Sigmoid colon (tissue), 7 donors: ENCODE measurements around the gene KRCC1. TPM values are rescaled to one million over a fixed set of nuclear protein-coding genes. Genes with fewer than 3 reads are reported as not detected.
A peak's percentile ranks its signal among the peaks of the same experiment; 100 is the strongest.

Source experiments
- DNase-seq: peaks from one replicate; pipeline ENCODE4 v3.0.0-alpha.2; 2019
- H3K27ac ChIP-seq, 4 donors: fragments of 200-600 bp; sonication (generic); one replicate each; pipeline ENCODE4 v1.5.1; 2016 to 2019; ENCODE audit warnings: mild to moderate bottlenecking in 1 of 4
- H3K27me3 ChIP-seq, 3 donors: fragments of 200-600 bp; sonication (generic); one replicate each; pipeline ENCODE4 v1.5.1; 2019; ENCODE audit warnings: mild to moderate bottlenecking in 1 of 3
- H3K36me3 ChIP-seq, 4 donors: fragments of 200-600 bp; sonication (generic); one replicate each; pipeline ENCODE4 v1.5.1; 2016 to 2019
- H3K4me1 ChIP-seq, 4 donors: fragments of 200-600 bp; sonication (generic); one replicate each; pipeline ENCODE4 v1.5.1; 2017 to 2019
- H3K4me3 ChIP-seq, 4 donors: fragments of 200-600 bp; sonication (generic); one replicate each; pipeline ENCODE4 v1.5.1; 2017 to 2019; ENCODE audit warnings: mild to moderate bottlenecking in 2 of 4, moderate library complexity in 1 of 4
- H3K9me3 ChIP-seq, 4 donors: fragments of 200-600 bp in 3 of 4; sonication (generic) in 3 of 4; one replicate each; pipeline versions ENCODE4 v1.5.1 to v1.6.1; 2013 to 2019
- CTCF ChIP-seq, 4 experiments: fragments of 450-650 bp in 3 of 4; fragments of 200-600 bp in 1 of 4; IDR thresholded peaks; one replicate each; pipeline ENCODE4 v1.5.1; 2016 to 2019; ENCODE audit warnings: antibody characterized with exemption in 4 of 4, mild to moderate bottlenecking in 3 of 4, moderate library complexity in 2 of 4
- EP300 ChIP-seq, 4 donors: sonication (generic); formaldehyde crosslinking; IDR thresholded peaks; one replicate each; pipeline ENCODE4 v1.6.1; 2017; ENCODE audit warnings: antibody characterized with exemption in 4 of 4
- POLR2A ChIP-seq, 2 donors: fragments of 450-650 bp; IDR thresholded peaks; one replicate each; pipeline ENCODE4 v1.6.1; 2016; ENCODE audit warnings: antibody characterized with exemption in 2 of 2, mild to moderate bottlenecking in 2 of 2, moderate library complexity in 2 of 2
- POLR2AphosphoS5 ChIP-seq, 4 donors: sonication (generic); formaldehyde crosslinking; IDR thresholded peaks; one replicate each; pipeline ENCODE4 v1.6.1; 2017; ENCODE audit warnings: antibody characterized with exemption in 4 of 4
- WGBS, 2 donors: extraction: QIAGEN DNeasy Blood & Tissue Kit; methylation state at CpG; one replicate each; pipeline ENCODE4 v1.1.7; 2013; 5-methylcytosine and 5-hydroxymethylcytosine counted together
- intact Hi-C: fragments of 100-400 bp; cut with DNase I; formaldehyde crosslinking; loops from one replicate; pipeline ENCODE4 v1.15.1; 2023
- polyA plus RNA-seq, 3 donors: library from polyadenylated mRNA; stranded (reverse); fragments of 200-250 nt; gene quantifications; one replicate each; pipeline ENCODE4 v1.2.3, GENCODE V29; 2013
- total RNA-seq, 4 donors: library from RNA; depleted of rRNA; stranded (reverse); fragments of >200 nt; gene quantifications; one replicate each; pipeline ENCODE4 v1.1.0, GENCODE V29; 2016
- donor health status: healthy with polysubstance abuse.
- donor health status: Bipolar disorder and iron deficiency.
- donor health status: healthy.

Gene KRCC1
- total and polyA plus RNA-seq, 7 donors: 27.7 to 129 (median 44.6) TPM

GRCh38 chr2:88081924-88082608 is 26.5 kb upstream of the KRCC1 start:
- peaks cover 0 to 22% (median 0%) of the 10 kb centered on the region in 4 donors for H3K36me3 ChIP-seq
- H3K27me3 ChIP-seq: no peaks in the 10 kb centered on the region
- no peak for DNase-seq
- TF ChIP-seq POLR2AphosphoS5 (IDR thresholded peaks at IDR 0.05): no peak
- intact Hi-C loops: no loop called here
- H3K27ac ChIP-seq: peak overlapping the region in 1 of 4 donors; percentile 11
- no peak overlapping the region for H3K4me3 ChIP-seq
- WGBS, 2 donors: 86 to 91% methylated on average over 4 of the region's 4 CpGs
- peaks cover 0 to 27% (median 12%) of the 10 kb centered on the region in 4 donors for H3K4me1 ChIP-seq
- H3K9me3 ChIP-seq: no peaks in the 10 kb centered on the region

- H3K4me3 ChIP-seq: no peak overlapping the region
- H3K4me1 ChIP-seq: peaks cover 0 to 33% (median 14%) of the 10 kb centered on the region in 4 donors
- peaks cover 0 to 12% (median 0%) of the 10 kb centered on the region in 4 donors for H3K36me3 ChIP-seq
- no peak for DNase-seq
- intact Hi-C loops: no loop called here
- H3K27ac ChIP-seq: no peak overlapping the region
- WGBS, 2 donors: 85 to 90% methylated on average over 2 of the region's 2 CpGs
- H3K27me3 ChIP-seq: no peaks in the 10 kb centered on the region
- H3K9me3 ChIP-seq: no peaks in the 10 kb centered on the region
- no peak for TF ChIP-seq EP300 (IDR thresholded peaks at IDR 0.05)
- TF ChIP-seq POLR2AphosphoS5 (IDR thresholded peaks at IDR 0.05): no peak
- TF ChIP-seq CTCF (IDR thresholded peaks at IDR 0.05): no peak
- TF ChIP-seq POLR2A (IDR thresholded peaks at IDR 0.05): no peak
Measured at GRCh38 chr2:88080545-88080944, 25.0 kb upstream of the KRCC1 start.

DNA sequence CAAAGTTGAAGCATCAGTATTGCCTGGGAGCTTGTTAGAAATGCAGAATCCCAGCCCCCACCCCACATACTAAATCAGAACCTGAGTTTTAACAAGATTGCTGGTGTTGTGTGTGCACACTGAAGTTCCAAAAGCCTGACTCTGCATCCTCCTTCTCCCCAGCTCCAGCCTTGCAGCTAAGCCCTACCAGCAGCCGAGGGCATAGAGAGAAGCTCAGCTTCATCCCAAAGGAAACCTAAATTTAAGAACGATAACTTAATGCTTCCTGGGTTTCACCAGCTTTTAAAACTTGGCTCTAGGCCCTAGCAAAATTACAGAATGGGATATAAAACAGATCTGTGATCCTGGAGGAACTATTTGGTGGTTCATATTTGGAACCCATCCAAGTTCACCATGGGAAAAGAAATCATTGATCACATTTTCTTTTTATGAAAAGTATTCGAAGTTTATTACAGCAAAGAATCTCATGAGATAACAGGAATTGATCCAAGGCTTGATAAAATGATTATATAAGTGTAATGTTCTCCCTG is 23.1 kb upstream of the KRCC1 start:
- WGBS, 2 donors: 28 to 65% methylated on average over 3 of the region's 3 CpGs
- no peaks in the 10 kb centered on the region for H3K9me3 ChIP-seq
- intact Hi-C loops: no loop called here
- peaks cover 0 to 36% (median 18%) of the 10 kb centered on the region in 4 donors for H3K4me1 ChIP-seq
- H3K27ac ChIP-seq: peak overlapping the region in 2 of 4 donors; percentile 69 to 77
- no peaks in the 10 kb centered on the region for H3K36me3 ChIP-seq
- H3K4me3 ChIP-seq: no peak overlapping the region
- DNase-seq: no peak
- H3K27me3 ChIP-seq: no peaks in the 10 kb centered on the region
- TF ChIP-seq POLR2AphosphoS5 (IDR thresholded peaks at IDR 0.05) (no peak), EP300 (IDR thresholded peaks at IDR 0.05) (no peak), POLR2A (IDR thresholded peaks at IDR 0.05) (no peak), CTCF (IDR thresholded peaks at IDR 0.05) (no peak)

GRCh38 chr2:88077080-88077479 is 21.5 kb upstream of the KRCC1 start:
- no peak for TF ChIP-seq EP300 (IDR thresholded peaks at IDR 0.05)
- TF ChIP-seq CTCF (IDR thresholded peaks at IDR 0.05): no peak
- TF ChIP-seq POLR2A (IDR thresholded peaks at IDR 0.05): no peak
- TF ChIP-seq POLR2AphosphoS5 (IDR thresholded peaks at IDR 0.05): no peak
- DNase-seq: no peak
- H3K27ac ChIP-seq: peak overlapping the region in 3 of 4 donors; percentile 53 to 77 (median 69)
- no peak overlapping the region for H3K4me3 ChIP-seq
- H3K9me3 ChIP-seq: no peaks in the 10 kb centered on the region
- WGBS, 2 donors: 82 to 90% methylated on average over 8 of the region's 8 CpGs
- no peaks in the 10 kb centered on the region for H3K36me3 ChIP-seq
- intact Hi-C loops: no loop called here
- H3K4me1 ChIP-seq: peaks cover 0 to 36% (median 18%) of the 10 kb centered on the region in 4 donors
- no peaks in the 10 kb centered on the region for H3K27me3 ChIP-seq

DNA sequence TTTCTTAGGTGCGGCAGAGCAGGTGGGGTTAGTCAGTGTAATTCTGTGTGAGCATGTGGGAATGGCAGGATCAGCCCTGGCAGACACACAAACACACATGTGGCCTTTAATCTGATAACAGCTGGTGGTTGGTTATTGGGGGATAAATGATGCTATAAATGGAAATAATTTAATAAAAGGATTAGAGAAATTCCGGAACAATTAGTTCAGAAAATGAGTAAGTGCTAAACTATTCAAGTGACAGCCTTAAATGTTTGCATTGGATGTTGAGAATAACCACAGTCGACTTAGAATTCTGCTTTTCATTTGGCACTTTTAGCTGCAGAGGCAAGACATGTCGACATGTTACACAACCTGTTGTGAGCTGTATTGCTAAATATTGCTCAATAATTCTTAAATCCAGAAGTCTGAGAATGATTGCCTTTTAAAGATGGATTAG is 19.3 kb upstream of the KRCC1 start:
- Histone ChIP-seq H3K9me3 (no peaks in the 10 kb centered on the region), H3K36me3 (no peaks in the 10 kb centered on the region), H3K4me1 (peaks cover 0 to 50% (median 18%) of the 10 kb centered on the region in 4 donors), H3K4me3 (no peak overlapping the region), H3K27me3 (no peaks in the 10 kb centered on the region), H3K27ac (peak overlapping the region in 2 of 4 donors; percentile 69 to 77)
- DNase-seq: no peak
- 77% methylated on average over 4 of the region's 4 CpGs for WGBS, 2 donors
- TF ChIP-seq POLR2AphosphoS5 (IDR thresholded peaks at IDR 0.05) (peak in 3 of 4 donors; percentile 14 to 54 (median 44)), EP300 (IDR thresholded peaks at IDR 0.05) (no peak)
- intact Hi-C loops: no loop called here
